Activated naive CD4-positive, alpha-beta T cell treated with anti-CD3 and anti-CD28 coated beads for 36 hours (primary cell): Measurements from ENCODE around the gene IMMP2L. TPM values are rescaled to one million over a fixed set of nuclear protein-coding genes. Genes with fewer than 3 reads are reported as not detected.

Experiments
- CTCF ChIA-PET: fragments of 350-600 bp; sonication (Branson Sonifier 250); formaldehyde crosslinking; loops from one replicate; lab custom pipeline; 2021; ENCODE audit warnings: antibody characterized with exemption; lab: Charles Lee
- DNase-seq: peaks from one replicate; pipeline ENCODE4 v3.0.0-alpha.2; 2020
- H3K27ac Mint-ChIP-seq: one replicate; pipeline ENCODE4 v1.8.0; 2021; ENCODE audit warnings: mild to moderate bottlenecking, mixed read lengths
- H3K27me3 Mint-ChIP-seq: one replicate; pipeline ENCODE4 v1.8.0; 2021; ENCODE audit warnings: low read depth, mixed read lengths
- H3K36me3 Mint-ChIP-seq: one replicate; pipeline ENCODE4 v1.8.0; 2021; ENCODE audit warnings: low read depth, mixed read lengths
- H3K4me1 Mint-ChIP-seq: one replicate; pipeline ENCODE4 v1.8.0; 2021; ENCODE audit warnings: low read depth, mixed read lengths
- H3K4me3 Mint-ChIP-seq: one replicate; pipeline ENCODE4 v1.8.0; 2021; ENCODE audit warnings: mild to moderate bottlenecking, moderate library complexity, mixed read lengths
- H3K9me3 Mint-ChIP-seq: one replicate; pipeline ENCODE4 v1.8.0; 2021; ENCODE audit warnings: mixed read lengths
- intact Hi-C: fragments of 100-400 bp; cut with micrococcal nuclease; formaldehyde crosslinking; loops from one replicate; pipeline ENCODE4 v1.15.1; 2023
- total RNA-seq, 2 experiments: library from RNA; stranded (reverse); gene quantifications; one replicate each; pipeline ENCODE4 v1.2.3, GENCODE V29; 2021

The IMMP2L gene
- total RNA-seq, 2 experiments from 2014 or later: 24.4 to 26.6 TPM

DNA sequence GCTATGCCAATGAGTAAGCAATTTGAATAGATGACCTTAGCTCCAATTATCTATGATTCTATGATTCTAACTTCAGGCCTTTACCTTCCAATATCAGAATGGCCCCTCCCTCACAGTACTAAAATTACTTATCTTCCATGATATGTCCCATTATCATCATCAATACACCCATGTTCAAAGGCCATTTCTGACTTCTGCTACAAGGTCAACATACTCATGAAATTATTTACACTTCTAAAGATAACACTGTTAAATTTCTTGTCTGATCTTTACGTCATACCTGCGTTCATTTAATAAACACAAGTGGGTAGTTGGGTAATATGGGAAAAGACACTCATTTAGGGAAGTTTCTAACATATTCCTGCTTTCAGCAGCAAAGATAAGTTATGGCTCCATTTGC is 21.2 kb downstream of the IMMP2L start:
- H3K9me3 Mint-ChIP-seq: no peaks in the 10 kb centered on the region
- H3K4me1 Mint-ChIP-seq: no peaks in the 10 kb centered on the region
- no peaks in the 10 kb centered on the region for H3K27me3 Mint-ChIP-seq
- CTCF ChIA-PET: interaction anchor here (1.5 kb wide), 1 partner anchor 18 kb away, joined by 3 read pairs; no protein-coding TSS in a partner anchor
- DNase-seq: no peak
- no peak overlapping the region for H3K4me3 Mint-ChIP-seq
- no peak overlapping the region for H3K27ac Mint-ChIP-seq
- intact Hi-C loops: no loop called here
- H3K36me3 Mint-ChIP-seq: peaks cover 21% of the 10 kb centered on the region

DNA sequence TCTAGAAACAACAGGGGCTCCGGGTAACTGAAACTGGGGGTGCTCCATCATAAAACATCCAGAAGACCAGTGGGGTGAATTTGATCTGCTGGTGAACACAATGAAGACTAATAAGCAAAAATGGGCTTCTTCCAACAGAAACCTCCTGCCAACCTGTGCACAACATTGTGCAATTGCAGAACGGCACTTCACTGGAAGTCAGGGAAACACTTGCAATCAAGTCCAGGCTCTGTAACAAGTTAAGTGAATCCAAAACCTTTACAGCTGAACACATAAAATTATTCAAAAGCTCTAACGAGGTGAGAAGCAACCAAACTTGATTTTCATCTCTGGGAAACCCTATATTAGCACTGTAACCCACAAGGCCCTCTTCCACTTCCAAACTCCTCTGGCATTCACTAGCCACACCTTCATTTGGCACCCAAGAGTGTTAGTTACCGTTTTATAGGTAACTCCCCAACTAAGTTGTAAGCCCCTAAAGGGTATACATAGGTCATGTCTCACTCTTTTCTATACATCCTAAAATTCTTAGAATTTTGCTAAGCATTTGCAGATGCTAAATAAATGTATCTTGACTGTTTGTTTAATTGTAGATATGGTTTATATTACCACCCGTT is 22.0 kb downstream of the IMMP2L start:
- Mint-ChIP-seq H3K27me3 (no peaks in the 10 kb centered on the region), H3K27ac (no peak overlapping the region), H3K4me3 (no peak overlapping the region), H3K36me3 (peaks cover 21% of the 10 kb centered on the region), H3K9me3 (no peaks in the 10 kb centered on the region), H3K4me1 (no peaks in the 10 kb centered on the region)
- DNase-seq: no peak
- intact Hi-C loops: no loop called here
- CTCF ChIA-PET: no interaction called here

DNA sequence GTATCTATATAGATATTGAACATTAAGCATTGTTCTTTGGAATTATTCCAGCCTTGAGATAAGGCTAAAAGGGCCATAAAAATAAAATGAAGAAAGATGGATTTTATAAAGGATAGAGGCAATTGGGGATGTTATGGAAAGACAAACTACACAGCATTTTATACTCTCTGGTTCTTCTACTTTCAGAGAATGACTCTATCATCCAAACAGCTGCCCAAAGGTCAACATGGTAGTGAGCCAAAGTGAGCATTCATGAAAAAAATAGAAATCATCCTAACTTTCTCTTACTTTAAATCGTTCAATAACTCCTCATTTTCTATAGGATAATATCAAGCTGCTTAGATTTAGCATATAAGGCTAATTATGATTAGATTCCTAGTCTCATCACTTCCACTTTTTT is 25.2 kb downstream of the IMMP2L start:
- no peak for DNase-seq
- Mint-ChIP-seq H3K36me3 (peaks cover 9% of the 10 kb centered on the region), H3K9me3 (no peaks in the 10 kb centered on the region), H3K4me3 (no peak overlapping the region), H3K27ac (no peak overlapping the region), H3K4me1 (no peaks in the 10 kb centered on the region), H3K27me3 (no peaks in the 10 kb centered on the region)
- intact Hi-C loops: no loop called here
- CTCF ChIA-PET: no interaction called here

DNA sequence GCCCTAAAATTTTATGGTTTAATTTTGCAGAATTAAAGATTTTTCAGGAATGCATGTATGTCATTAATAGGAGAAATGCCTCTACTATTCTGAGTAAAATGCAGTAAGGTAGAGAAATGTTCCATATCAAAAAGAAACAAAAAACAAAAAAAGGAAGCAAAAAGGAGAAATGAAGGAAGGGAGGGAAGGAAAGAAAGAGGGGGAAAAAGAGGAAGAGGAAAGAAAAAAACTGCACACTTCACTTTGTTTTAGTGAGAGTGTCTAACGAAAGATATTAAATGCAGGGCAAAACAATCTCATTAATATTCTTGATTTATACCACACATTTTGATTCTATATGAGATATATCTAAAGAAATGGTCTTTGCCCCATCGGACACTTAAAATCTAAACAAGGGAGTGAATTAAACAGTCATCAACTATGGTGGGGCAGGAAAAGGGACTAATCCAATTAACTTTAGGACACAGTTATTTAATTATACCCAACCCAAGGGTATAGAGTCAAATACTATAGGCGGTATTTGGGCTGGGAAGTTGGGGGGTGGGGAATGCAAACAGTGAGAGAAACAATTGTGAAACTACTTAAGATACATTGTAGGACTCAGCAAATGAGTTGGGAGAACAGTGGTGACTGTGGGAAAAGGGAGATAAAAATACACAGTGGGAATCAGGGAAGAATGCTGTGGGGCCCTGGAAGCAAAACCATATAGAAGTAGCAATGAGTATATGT is 27.0 kb downstream of the IMMP2L start:
- no peak overlapping the region for H3K4me3 Mint-ChIP-seq
- no peak overlapping the region for H3K27ac Mint-ChIP-seq
- intact Hi-C loops: no loop called here

DNA sequence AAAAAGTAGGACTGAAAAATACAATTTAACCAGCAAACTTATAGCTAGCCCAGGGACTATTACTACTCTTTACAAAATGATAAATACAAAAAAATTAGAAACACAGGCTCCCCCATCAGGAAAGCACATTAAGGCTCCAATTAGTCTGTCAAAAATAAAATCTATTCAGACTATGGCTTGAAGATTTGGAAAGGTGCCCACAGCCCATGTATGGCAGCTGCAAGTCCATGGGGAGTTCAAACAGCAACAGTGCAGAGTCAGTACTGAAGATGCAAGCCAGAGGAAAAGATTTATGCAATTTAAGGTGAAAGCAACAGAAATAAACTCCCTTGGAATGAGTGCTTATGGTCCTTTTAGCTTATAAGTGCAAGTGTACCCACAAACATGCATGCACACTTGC is 29.7 kb downstream of the IMMP2L start:
- Mint-ChIP-seq H3K36me3 (peaks cover 2% of the 10 kb centered on the region), H3K27ac (no peak overlapping the region), H3K9me3 (no peaks in the 10 kb centered on the region), H3K27me3 (no peaks in the 10 kb centered on the region), H3K4me1 (peaks cover 15% of the 10 kb centered on the region), H3K4me3 (no peak overlapping the region)
- intact Hi-C loops: no loop called here
- CTCF ChIA-PET: interaction anchor here (0.6 kb wide), 1 partner anchor 121 kb away, joined by 4 read pairs; no protein-coding TSS in a partner anchor
- no peak for DNase-seq

More for the DNA sequence above, 27.0 kb downstream of the IMMP2L start:
- CTCF ChIA-PET: no interaction called here
- H3K9me3 Mint-ChIP-seq: no peaks in the 10 kb centered on the region
- peaks cover 8% of the 10 kb centered on the region for H3K36me3 Mint-ChIP-seq
- no peak for DNase-seq
- H3K27me3 Mint-ChIP-seq: no peaks in the 10 kb centered on the region
- no peaks in the 10 kb centered on the region for H3K4me1 Mint-ChIP-seq

DNA sequence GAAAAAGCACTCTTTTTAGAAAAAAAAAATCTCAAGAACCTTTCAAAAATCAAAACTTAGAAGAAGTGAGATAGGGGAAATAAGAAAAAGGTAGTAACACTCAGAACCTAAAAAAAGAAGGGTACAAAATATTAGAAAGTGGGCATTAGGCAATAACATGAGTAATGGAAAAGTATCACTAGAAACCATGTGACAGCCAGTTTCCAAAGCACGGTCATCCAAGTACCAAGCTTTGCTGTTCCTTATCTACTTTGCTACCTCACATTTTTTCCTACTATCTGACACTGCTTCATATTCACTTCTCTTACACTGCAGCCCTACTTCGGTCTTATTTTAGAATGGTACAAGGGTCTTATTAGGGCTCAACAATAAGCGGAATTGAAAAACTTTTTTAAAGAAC is 30.3 kb downstream of the IMMP2L start:
- no peak for DNase-seq
- H3K36me3 Mint-ChIP-seq: peaks cover 2% of the 10 kb centered on the region
- H3K27ac Mint-ChIP-seq: no peak overlapping the region

DNA sequence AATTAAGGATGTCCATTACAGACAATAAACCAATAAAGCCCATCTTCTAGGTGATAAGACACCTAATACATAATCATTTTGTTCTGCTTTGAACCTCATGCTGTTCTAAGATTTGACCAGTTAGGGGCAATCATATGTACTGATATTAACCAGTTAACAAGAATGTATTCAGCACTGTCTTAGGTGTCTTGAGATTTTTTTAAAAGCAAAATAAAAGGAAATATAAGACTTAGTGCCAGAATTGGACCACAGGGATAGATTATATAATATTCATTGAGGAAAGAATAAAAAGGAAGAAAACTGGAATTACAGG is 32.0 kb downstream of the IMMP2L start:
- intact Hi-C loops: no loop called here
- peaks cover 4% of the 10 kb centered on the region for H3K36me3 Mint-ChIP-seq
- no peak overlapping the region for H3K4me3 Mint-ChIP-seq
- CTCF ChIA-PET: no interaction called here
- no peak overlapping the region for H3K27ac Mint-ChIP-seq
- DNase-seq: no peak
- no peaks in the 10 kb centered on the region for H3K27me3 Mint-ChIP-seq
- peaks cover 18% of the 10 kb centered on the region for H3K4me1 Mint-ChIP-seq
- no peaks in the 10 kb centered on the region for H3K9me3 Mint-ChIP-seq

More for the DNA sequence above, 30.3 kb downstream of the IMMP2L start:
- Mint-ChIP-seq H3K27me3 (no peaks in the 10 kb centered on the region), H3K4me3 (no peak overlapping the region), H3K4me1 (peaks cover 15% of the 10 kb centered on the region), H3K9me3 (no peaks in the 10 kb centered on the region)
- intact Hi-C loops: no loop called here
- CTCF ChIA-PET: interaction anchor here (0.6 kb wide), 1 partner anchor 121 kb away, joined by 4 read pairs; no protein-coding TSS in a partner anchor

DNA sequence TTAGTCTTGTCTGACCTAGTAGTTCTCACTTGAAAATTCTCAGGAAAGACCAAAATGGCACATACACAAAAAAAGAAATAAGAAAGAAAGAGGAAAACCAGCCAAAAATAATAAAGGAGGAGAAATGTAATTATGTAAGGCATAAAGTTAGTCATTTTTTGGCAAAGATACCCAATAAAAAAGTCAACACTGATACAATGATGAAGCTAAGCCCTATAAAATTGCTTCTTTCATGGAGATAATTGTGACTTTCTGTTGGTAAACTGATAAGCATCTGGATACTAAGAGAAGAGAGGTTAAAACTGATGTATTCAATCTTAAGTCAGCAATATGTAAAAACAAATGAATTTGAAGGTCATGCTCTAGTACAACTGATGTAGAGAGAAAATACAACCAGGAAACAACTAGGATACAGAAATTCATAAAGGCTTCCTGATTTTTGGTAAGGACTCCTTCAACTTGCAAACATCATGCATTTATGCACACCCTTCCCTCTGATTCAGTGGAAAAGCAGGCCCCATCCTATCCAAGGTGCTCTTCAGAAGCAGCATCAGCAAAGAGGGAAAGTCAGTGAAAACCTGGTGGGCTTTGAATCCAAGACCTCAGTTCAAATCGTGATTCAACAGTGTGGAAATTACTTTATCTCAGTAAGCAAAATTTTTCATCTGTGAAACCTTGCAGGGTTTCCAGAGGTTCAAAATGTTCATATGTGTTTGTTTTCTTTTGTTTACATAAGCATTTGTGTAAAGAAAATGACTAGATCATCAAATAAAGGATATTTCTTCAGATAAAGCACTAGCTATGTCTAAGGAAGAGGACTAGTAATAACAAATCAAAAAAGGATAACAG is 32.6 kb downstream of the IMMP2L start:
- Mint-ChIP-seq H3K36me3 (peaks cover 8% of the 10 kb centered on the region), H3K4me1 (peaks cover 18% of the 10 kb centered on the region), H3K27ac (no peak overlapping the region), H3K27me3 (no peaks in the 10 kb centered on the region), H3K9me3 (no peaks in the 10 kb centered on the region), H3K4me3 (no peak overlapping the region)
- DNase-seq: no peak
- intact Hi-C loops: no loop called here
- CTCF ChIA-PET: no interaction called here

DNA sequence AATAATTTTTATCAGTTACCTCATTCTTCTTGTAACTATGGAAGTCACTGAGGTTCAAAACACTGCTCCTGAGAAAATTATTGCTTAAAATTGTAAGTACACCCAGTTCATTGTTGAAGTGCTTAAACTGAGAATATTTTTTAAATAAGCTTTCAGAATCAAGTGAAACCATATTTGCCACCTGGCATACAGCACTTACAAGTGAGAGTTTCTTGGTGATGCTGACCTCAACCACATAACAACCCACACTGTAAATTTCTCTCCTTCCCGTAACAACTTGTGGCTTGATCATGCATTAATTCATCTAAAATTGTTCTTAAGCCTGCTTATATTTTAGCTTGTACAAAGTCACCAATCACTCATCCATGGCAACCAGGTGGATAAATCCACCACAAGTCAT is 34.0 kb downstream of the IMMP2L start:
- H3K4me1 Mint-ChIP-seq: peaks cover 18% of the 10 kb centered on the region
- CTCF ChIA-PET: no interaction called here
- no peak overlapping the region for H3K27ac Mint-ChIP-seq
- DNase-seq: peak; percentile 6
- H3K4me3 Mint-ChIP-seq: no peak overlapping the region
- no peaks in the 10 kb centered on the region for H3K9me3 Mint-ChIP-seq
- intact Hi-C loops: no loop called here
- no peaks in the 10 kb centered on the region for H3K27me3 Mint-ChIP-seq
- peaks cover 10% of the 10 kb centered on the region for H3K36me3 Mint-ChIP-seq

DNA sequence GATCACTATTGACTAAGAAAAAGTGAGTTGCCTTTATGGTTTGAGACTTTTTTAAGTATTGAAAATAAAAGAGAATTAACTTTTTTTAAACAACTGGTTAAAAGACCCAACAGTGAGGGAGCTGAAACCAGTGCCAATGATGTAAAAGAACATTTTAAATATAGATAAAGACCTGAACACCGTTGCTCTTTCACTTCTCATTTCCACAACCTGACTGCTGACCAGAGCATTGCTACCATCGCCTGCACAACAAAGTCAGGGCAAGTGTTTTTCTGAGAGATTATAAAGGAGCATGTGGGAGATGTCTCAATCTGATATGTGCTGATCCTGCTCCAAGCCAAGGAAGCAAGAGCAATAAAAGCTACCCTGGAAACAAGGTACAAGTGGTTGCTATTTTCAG is 34.7 kb downstream of the IMMP2L start:
- Mint-ChIP-seq H3K27me3 (no peaks in the 10 kb centered on the region), H3K4me1 (peaks cover 18% of the 10 kb centered on the region), H3K27ac (no peak overlapping the region), H3K4me3 (no peak overlapping the region), H3K9me3 (no peaks in the 10 kb centered on the region), H3K36me3 (peaks cover 10% of the 10 kb centered on the region)
- intact Hi-C loops: no loop called here
- DNase-seq: no peak
- CTCF ChIA-PET: no interaction called here

DNA sequence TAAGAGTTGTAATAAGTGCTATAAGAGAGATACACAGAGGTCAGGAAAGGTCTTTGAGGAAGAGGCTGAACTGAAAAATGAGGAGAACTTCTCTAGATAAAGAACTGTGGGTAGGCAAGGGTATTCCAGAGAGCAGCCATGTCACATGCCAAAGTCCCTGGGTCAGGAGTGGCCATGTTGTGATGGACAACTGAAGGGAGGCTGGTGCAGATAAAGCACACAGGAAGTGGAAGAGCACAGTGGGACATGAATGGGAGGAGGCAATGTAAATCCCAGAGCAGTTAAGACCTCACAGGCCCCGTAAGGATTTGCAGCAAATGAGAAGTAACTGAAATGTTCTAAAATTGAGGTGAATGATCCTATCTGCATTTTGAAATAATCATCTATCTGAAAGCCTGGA is 37.2 kb downstream of the IMMP2L start:
- peaks cover 18% of the 10 kb centered on the region for H3K4me1 Mint-ChIP-seq
- no peak overlapping the region for H3K27ac Mint-ChIP-seq
- H3K9me3 Mint-ChIP-seq: peaks cover 6% of the 10 kb centered on the region
- no peak overlapping the region for H3K4me3 Mint-ChIP-seq
- CTCF ChIA-PET: no interaction called here
- H3K27me3 Mint-ChIP-seq: no peaks in the 10 kb centered on the region
- no peak for DNase-seq
- intact Hi-C loops: no loop called here
- peaks cover 27% of the 10 kb centered on the region for H3K36me3 Mint-ChIP-seq

DNA sequence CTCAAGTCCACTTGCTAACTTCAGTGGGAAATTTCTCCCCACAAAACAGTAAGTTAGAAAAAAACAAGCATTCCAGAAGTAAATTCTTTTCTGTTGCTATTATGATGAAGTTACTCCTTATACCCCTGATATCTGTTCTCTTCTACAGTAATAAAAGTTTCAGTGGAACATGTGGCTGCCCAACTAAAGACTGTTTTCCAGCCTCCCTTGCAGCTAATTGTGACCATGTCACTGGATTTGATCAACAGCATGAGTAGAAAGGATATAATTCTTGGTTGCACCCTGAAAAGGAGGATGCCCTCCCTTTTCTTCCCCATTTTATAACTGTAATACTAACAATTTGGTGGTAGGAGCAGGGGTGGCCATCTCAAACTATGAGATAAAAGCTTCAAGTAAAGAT is 40.6 kb downstream of the IMMP2L start:
- peaks cover 43% of the 10 kb centered on the region for H3K36me3 Mint-ChIP-seq
- CTCF ChIA-PET: no interaction called here
- no peaks in the 10 kb centered on the region for H3K27me3 Mint-ChIP-seq
- DNase-seq: no peak
- intact Hi-C loops: no loop called here
- peaks cover 2% of the 10 kb centered on the region for H3K4me1 Mint-ChIP-seq
- H3K9me3 Mint-ChIP-seq: peaks cover 6% of the 10 kb centered on the region
- H3K27ac Mint-ChIP-seq: no peak overlapping the region
- no peak overlapping the region for H3K4me3 Mint-ChIP-seq
